GM10266 (cell line): Measurements from ENCODE around the gene WDR77.

ENCODE experiments used
- DNase-seq: peaks from one replicate; pipeline ENCODE4 v3.0.0; 2012; ENCODE audit errors: extremely low spot score
- CTCF ChIP-seq: IDR thresholded peaks from 2 replicates; pipeline ENCODE4 v1.5.1; 2012; ENCODE audit warnings: mild to moderate bottlenecking, low read depth; ENCODE audit not compliant: control insufficient read depth, insufficient read depth; ENCODE audit errors: missing control alignments

The WDR77 gene

GRCh38 chr1:111399792-111400610 lies 49.1 kb downstream of the WDR77 start:
- peak; percentile 58 for TF ChIP-seq CTCF
- DNase-seq: peak; percentile 35

GRCh38 chr1:111392460-111392945 lies 56.6 kb downstream of the WDR77 start:
- no peak for DNase-seq
- TF ChIP-seq CTCF: no peak

GRCh38 chr1:111392042-111392441 lies 57.0 kb downstream of the WDR77 start:
- TF ChIP-seq CTCF: no peak
- no peak for DNase-seq
